Neural cell (in vitro differentiated cells): ENCODE results near the gene STAB1. TPM values are rescaled to one million over a fixed set of nuclear protein-coding genes. Genes with fewer than 3 reads are reported as not detected.

Experiments
- H2AFZ ChIP-seq: fragments of 200-600, 300-800 bp; sonication (generic), shearing (Covaris generic); 2 replicates; pipeline ENCODE4 v1.6.0; 2014; ENCODE audit warnings: low read depth, mild to moderate bottlenecking, antibody characterized with exemption, low read length, moderate library complexity
- H3F3A ChIP-seq: fragments of 200-600 bp; shearing (Covaris generic); 2 replicates; pipeline ENCODE4 v1.6.1; 2016; ENCODE audit warnings: mild to moderate bottlenecking, moderate library complexity, mixed read lengths, antibody characterized with exemption, low read length; ENCODE audit not compliant: insufficient read depth, poor library complexity, severe bottlenecking
- H3K27ac ChIP-seq: fragments of 200-600, 300-800 bp; sonication (generic), shearing (Covaris generic); 2 replicates; pipeline ENCODE4 v1.5.1; 2014; ENCODE audit warnings: mild to moderate bottlenecking, low read length, moderate library complexity
- H3K27me3 ChIP-seq: fragments of 300-800, 200-600 bp; sonication (generic), shearing (Covaris generic); 2 replicates; pipeline ENCODE4 v1.6.0; 2014; ENCODE audit warnings: mild to moderate bottlenecking, low read depth, low read length, moderate library complexity; ENCODE audit not compliant: insufficient read depth
- H3K36me3 ChIP-seq: fragments of 300-800, 200-600 bp; sonication (generic), shearing (Covaris generic); 2 replicates; pipeline ENCODE4 v1.5.1; 2014; ENCODE audit warnings: mild to moderate bottlenecking, antibody characterized with exemption, low read length, moderate library complexity; ENCODE audit not compliant: insufficient read depth
- H3K4me2 ChIP-seq: fragments of 300-800, 200-600 bp; sonication (generic), shearing (Covaris generic); 2 replicates; pipeline ENCODE4 v1.6.0; 2014; ENCODE audit warnings: mild to moderate bottlenecking, low read length
- H3K4me3 ChIP-seq: fragments of 300-800, 200-600 bp; sonication (generic), shearing (Covaris generic); 2 replicates; pipeline ENCODE4 v1.5.1; 2014; ENCODE audit warnings: mild to moderate bottlenecking, low read length, moderate library complexity
- H3K79me2 ChIP-seq: fragments of 200-600 bp; shearing (Covaris generic); replicated peaks from 2 replicates; pipeline ENCODE4 v1.6.0; 2014; ENCODE audit warnings: mild to moderate bottlenecking, low read length, moderate library complexity; ENCODE audit not compliant: insufficient read depth
- H3K9ac ChIP-seq: fragments of 300-800, 200-600 bp; sonication (generic), shearing (Covaris generic); 2 replicates; pipeline ENCODE4 v1.6.1; 2016; ENCODE audit warnings: mild to moderate bottlenecking, low read length, mixed read lengths
- H3K9me2 ChIP-seq: fragments of 200-600 bp; shearing (Covaris generic); 2 replicates; pipeline ENCODE4 v1.6.1; 2016; ENCODE audit warnings: mild to moderate bottlenecking, low read length, mixed read lengths; ENCODE audit not compliant: insufficient read depth
- H3K9me3 ChIP-seq: fragments of 200-600, 300-800 bp; sonication (generic), shearing (Covaris generic); 2 replicates; pipeline ENCODE4 v1.6.1; 2016; ENCODE audit warnings: mild to moderate bottlenecking, mixed run types, low read length, moderate library complexity, mixed read lengths
- H4K20me1 ChIP-seq: fragments of 200-600 bp; shearing (Covaris generic); 2 replicates; pipeline ENCODE4 v1.6.1; 2016; ENCODE audit warnings: mild to moderate bottlenecking, mixed run types; ENCODE audit not compliant: insufficient read depth
- EP300 ChIP-seq: fragments of 450-650 bp; conservative IDR thresholded peaks from 2 replicates; pipeline ENCODE4 v1.6.1; 2014; ENCODE audit warnings: antibody characterized with exemption, mild to moderate bottlenecking, moderate library complexity; ENCODE audit not compliant: poor library complexity, severe bottlenecking
- EZH2 ChIP-seq: fragments of 200-600, 300-800 bp; shearing (Covaris generic), sonication (generic); IDR thresholded peaks from 2 replicates; pipeline ENCODE4 v1.6.1; 2014; ENCODE audit warnings: antibody characterized with exemption, low read length, borderline replicate concordance, mild to moderate bottlenecking; ENCODE audit not compliant: insufficient read depth, poor library complexity, severe bottlenecking
- MXI1 ChIP-seq: fragments of 450-650 bp; conservative IDR thresholded peaks from 2 replicates; pipeline ENCODE4 v1.6.1; 2014; ENCODE audit warnings: antibody characterized with exemption, mild to moderate bottlenecking; ENCODE audit not compliant: poor library complexity, severe bottlenecking
- POLR2AphosphoS5 ChIP-seq: IDR thresholded peaks from 2 replicates; pipeline ENCODE4 v1.6.1; 2012
- RAD21 ChIP-seq: fragments of 450-650 bp; conservative IDR thresholded peaks from 2 replicates; pipeline ENCODE4 v1.6.1; 2014; ENCODE audit warnings: antibody characterized with exemption, mild to moderate bottlenecking, moderate library complexity
- SMC3 ChIP-seq: fragments of 450-650 bp; conservative IDR thresholded peaks from 2 replicates; pipeline ENCODE4 v1.6.1; 2014; ENCODE audit warnings: antibody characterized with exemption, mild to moderate bottlenecking, moderate library complexity; ENCODE audit not compliant: poor library complexity
- TAF1 ChIP-seq: IDR thresholded peaks from 2 replicates; pipeline ENCODE4 v1.6.1; 2012; ENCODE audit warnings: low read depth
- polyA plus RNA-seq: library from polyadenylated mRNA; depleted of rRNA; stranded (reverse); fragments of >200 nt; gene quantifications from 2 replicates; pipeline ENCODE4 v1.2.3, GENCODE V29; 2014
- TF ChIP-seq, protein P1 (sequence below): fragments of 450-650 bp; IDR thresholded peaks from 2 replicates; pipeline ENCODE4 v1.5.1; 2014; ENCODE audit warnings: antibody characterized with exemption, mild to moderate bottlenecking, moderate library complexity; ENCODE audit not compliant: poor library complexity, severe bottlenecking
- TF ChIP-seq, protein P2 (sequence below): IDR thresholded peaks from 2 replicates; pipeline ENCODE4 v1.6.1; 2012; ENCODE audit warnings: borderline replicate concordance

STAB1 gene
- polyA plus RNA-seq, 1 donor from 2014 or later: 0.28 TPM

DNA sequence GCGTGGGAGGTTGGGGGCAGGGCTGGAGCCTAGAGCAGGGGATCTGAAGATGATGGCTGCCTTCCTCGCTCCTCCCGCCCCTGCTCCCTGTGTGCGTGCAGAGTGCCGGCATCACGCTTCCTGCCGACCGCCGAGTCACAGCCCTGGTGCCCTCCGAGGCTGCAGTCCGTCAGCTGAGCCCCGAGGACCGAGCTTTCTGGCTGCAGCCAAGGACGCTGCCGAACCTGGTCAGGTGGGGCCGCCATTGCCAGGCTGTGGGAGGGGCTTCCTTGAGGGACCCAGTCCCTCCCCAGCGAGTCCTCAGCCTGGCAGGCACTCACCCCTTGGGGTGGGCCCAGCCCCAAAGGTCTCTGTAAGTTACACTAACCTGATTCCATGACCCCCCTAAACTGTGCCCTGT is 17.6 kb downstream of the STAB1 start:
- Histone ChIP-seq H2AFZ (no peak overlapping the region), H3F3A (no peaks in the 10 kb centered on the region), H3K9me2 (no peaks in the 10 kb centered on the region), H3K9me3 (no peaks in the 10 kb centered on the region), H3K9ac (no peak overlapping the region), H3K4me3 (no peak overlapping the region), H3K79me2 (no peaks in the 10 kb centered on the region), H4K20me1 (no peaks in the 10 kb centered on the region), H3K27me3 (no peaks in the 10 kb centered on the region), H3K36me3 (no peaks in the 10 kb centered on the region), H3K27ac (no peak overlapping the region), H3K4me2 (no peak overlapping the region)
- no peak for TF ChIP-seq POLR2AphosphoS5
- TF ChIP-seq RAD21: no peak
- TF ChIP-seq, protein P1, sequence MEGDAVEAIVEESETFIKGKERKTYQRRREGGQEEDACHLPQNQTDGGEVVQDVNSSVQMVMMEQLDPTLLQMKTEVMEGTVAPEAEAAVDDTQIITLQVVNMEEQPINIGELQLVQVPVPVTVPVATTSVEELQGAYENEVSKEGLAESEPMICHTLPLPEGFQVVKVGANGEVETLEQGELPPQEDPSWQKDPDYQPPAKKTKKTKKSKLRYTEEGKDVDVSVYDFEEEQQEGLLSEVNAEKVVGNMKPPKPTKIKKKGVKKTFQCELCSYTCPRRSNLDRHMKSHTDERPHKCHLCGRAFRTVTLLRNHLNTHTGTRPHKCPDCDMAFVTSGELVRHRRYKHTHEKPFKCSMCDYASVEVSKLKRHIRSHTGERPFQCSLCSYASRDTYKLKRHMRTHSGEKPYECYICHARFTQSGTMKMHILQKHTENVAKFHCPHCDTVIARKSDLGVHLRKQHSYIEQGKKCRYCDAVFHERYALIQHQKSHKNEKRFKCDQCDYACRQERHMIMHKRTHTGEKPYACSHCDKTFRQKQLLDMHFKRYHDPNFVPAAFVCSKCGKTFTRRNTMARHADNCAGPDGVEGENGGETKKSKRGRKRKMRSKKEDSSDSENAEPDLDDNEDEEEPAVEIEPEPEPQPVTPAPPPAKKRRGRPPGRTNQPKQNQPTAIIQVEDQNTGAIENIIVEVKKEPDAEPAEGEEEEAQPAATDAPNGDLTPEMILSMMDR: no peak
- no peak for TF ChIP-seq EP300
- TF ChIP-seq TAF1: no peak
- TF ChIP-seq, protein P2, sequence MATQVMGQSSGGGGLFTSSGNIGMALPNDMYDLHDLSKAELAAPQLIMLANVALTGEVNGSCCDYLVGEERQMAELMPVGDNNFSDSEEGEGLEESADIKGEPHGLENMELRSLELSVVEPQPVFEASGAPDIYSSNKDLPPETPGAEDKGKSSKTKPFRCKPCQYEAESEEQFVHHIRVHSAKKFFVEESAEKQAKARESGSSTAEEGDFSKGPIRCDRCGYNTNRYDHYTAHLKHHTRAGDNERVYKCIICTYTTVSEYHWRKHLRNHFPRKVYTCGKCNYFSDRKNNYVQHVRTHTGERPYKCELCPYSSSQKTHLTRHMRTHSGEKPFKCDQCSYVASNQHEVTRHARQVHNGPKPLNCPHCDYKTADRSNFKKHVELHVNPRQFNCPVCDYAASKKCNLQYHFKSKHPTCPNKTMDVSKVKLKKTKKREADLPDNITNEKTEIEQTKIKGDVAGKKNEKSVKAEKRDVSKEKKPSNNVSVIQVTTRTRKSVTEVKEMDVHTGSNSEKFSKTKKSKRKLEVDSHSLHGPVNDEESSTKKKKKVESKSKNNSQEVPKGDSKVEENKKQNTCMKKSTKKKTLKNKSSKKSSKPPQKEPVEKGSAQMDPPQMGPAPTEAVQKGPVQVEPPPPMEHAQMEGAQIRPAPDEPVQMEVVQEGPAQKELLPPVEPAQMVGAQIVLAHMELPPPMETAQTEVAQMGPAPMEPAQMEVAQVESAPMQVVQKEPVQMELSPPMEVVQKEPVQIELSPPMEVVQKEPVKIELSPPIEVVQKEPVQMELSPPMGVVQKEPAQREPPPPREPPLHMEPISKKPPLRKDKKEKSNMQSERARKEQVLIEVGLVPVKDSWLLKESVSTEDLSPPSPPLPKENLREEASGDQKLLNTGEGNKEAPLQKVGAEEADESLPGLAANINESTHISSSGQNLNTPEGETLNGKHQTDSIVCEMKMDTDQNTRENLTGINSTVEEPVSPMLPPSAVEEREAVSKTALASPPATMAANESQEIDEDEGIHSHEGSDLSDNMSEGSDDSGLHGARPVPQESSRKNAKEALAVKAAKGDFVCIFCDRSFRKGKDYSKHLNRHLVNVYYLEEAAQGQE: no peak
- TF ChIP-seq SMC3: no peak
- TF ChIP-seq EZH2: no peak
- TF ChIP-seq MXI1: no peak

DNA sequence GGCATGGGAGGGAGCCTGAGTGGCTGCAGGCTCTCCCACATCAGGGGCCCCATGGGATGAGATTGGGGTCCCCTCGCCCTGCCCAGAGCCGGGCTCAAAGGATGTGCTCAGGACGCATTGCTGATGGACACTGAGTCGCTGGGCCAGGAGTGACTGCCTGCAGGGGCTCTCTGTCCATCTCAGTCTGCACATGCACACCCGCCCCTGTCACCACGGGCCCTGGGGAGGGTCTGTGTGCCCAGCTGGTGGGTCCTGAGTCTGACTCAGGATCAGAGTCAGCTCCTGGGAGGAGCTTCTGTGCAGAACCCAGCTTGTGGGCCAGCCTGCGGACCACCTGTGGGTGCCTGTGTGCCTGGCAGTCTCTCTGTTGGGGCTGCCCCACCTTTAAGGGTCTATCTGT is 18.1 kb downstream of the STAB1 start:
- Histone ChIP-seq H3K79me2 (no peaks in the 10 kb centered on the region), H4K20me1 (no peaks in the 10 kb centered on the region), H2AFZ (no peak overlapping the region), H3F3A (no peaks in the 10 kb centered on the region), H3K4me2 (no peak overlapping the region), H3K27ac (no peak overlapping the region), H3K36me3 (no peaks in the 10 kb centered on the region), H3K9ac (no peak overlapping the region), H3K9me2 (no peaks in the 10 kb centered on the region), H3K27me3 (no peaks in the 10 kb centered on the region), H3K4me3 (no peak overlapping the region), H3K9me3 (no peaks in the 10 kb centered on the region)
- no peak for TF ChIP-seq EZH2
- TF ChIP-seq RAD21: no peak
- TF ChIP-seq EP300: no peak
- TF ChIP-seq, protein P2: no peak
